ENCODE data around the gene VPS35L. TPM values are rescaled to one million over a fixed set of nuclear protein-coding genes. Genes with fewer than 3 reads are reported as not detected.

The VPS35L gene
- total RNA-seq, 1 experiment from 2014 or later: 11.7 TPM

DNA sequence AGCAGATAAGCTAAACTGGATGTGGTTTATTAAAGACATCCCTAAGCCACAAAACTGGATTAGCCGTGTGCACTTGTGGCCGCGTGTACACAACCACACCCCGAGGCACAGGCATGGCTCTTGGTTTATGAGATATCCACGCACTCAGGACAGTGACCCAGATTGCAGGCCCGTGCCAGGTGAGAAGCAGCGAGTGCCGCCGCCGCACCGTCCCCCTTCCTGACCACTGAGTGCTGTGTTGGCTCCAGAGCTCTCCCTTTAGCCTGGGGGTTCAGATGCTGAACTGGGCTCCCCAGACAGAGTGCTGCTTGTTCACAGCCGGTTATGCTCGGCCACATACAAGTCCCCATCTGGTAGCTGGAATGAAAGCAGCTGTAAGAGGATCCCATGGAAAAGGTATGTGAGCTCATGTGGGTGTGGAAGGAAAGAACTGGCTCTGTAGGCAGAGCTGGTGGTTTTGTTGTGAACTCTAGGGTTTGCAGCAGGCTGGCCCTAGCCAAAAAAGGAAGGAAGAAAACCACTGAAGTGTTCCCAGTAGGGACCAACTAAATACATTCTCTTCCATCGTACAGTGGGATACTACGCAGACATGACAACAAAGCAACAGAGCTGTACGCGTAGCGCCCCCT lies 133.0 kb downstream of the VPS35L start:
- no TSS peak for BruUV-seq (replicated peaks)
- Histone ChIP-seq H3K79me2 (ENCODE audit: low read depth) (no peaks in the 10 kb centered on the region), H3K4me1 (replicated peaks; ENCODE audit: insufficient read depth) (no peaks in the 10 kb centered on the region), H3K9me2 (ENCODE audit: insufficient read depth) (no peaks in the 10 kb centered on the region), H3K4me3 (no peak overlapping the region), H3K9me3 (ENCODE audit: insufficient read depth, low read depth) (peaks cover 4% of the 10 kb centered on the region; the same call in 1 of the 2 replicates), H3F3A (ENCODE audit: insufficient read depth, low read depth) (no peaks in the 10 kb centered on the region), H2AFZ (no peak overlapping the region), H3K4me2 (no peak overlapping the region), H3K27me3 (ENCODE audit: insufficient read depth, low read depth) (no peaks in the 10 kb centered on the region), H3K36me3 (ENCODE audit: low read depth) (no peaks in the 10 kb centered on the region), H3K27ac (no peak overlapping the region), H4K20me1 (ENCODE audit: insufficient read depth) (no peaks in the 10 kb centered on the region)
- no peak for DNase-seq
- POLR2A ChIA-PET (ENCODE audit: unreplicated experiment): interaction anchor here (0.6 to 0.7 kb wide), 2 partner anchors 91 to 114 kb away, joined by 5 to 9 read pairs; no protein-coding TSS in a partner anchor
- CTCF ChIA-PET: no interaction called here
- TF ChIP-seq, protein P1, sequence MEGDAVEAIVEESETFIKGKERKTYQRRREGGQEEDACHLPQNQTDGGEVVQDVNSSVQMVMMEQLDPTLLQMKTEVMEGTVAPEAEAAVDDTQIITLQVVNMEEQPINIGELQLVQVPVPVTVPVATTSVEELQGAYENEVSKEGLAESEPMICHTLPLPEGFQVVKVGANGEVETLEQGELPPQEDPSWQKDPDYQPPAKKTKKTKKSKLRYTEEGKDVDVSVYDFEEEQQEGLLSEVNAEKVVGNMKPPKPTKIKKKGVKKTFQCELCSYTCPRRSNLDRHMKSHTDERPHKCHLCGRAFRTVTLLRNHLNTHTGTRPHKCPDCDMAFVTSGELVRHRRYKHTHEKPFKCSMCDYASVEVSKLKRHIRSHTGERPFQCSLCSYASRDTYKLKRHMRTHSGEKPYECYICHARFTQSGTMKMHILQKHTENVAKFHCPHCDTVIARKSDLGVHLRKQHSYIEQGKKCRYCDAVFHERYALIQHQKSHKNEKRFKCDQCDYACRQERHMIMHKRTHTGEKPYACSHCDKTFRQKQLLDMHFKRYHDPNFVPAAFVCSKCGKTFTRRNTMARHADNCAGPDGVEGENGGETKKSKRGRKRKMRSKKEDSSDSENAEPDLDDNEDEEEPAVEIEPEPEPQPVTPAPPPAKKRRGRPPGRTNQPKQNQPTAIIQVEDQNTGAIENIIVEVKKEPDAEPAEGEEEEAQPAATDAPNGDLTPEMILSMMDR (conservative IDR thresholded peaks at IDR 0.05): no peak
- TF ChIP-seq EZH2 (IDR thresholded peaks at IDR 0.05; ENCODE audit: low read depth): no peak
- intact Hi-C loops (cut with micrococcal nuclease; ENCODE audit: unreplicated experiment): no loop called here

DNA sequence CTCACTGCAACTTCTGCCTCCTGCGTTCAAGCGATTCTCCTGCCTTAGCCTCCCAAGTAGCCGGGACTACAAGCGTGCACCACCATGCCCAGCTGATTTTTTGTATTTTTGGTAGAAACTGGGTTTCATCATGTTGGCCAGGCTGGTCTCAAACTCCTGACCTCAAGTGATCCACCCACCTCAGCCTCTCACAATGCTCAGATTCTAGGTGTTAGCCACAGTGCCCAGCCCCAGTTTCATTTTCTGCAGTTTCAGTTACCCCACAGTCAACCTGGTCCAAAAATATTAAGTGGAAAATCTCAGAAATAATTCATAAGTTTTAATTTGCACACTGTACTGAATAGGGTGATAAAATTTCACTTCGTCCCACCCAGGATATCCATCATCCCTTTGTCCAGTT lies 133.8 kb downstream of the VPS35L start:
- intact Hi-C loops (cut with micrococcal nuclease; ENCODE audit: unreplicated experiment): no loop called here
- Histone ChIP-seq H3K9me3 (ENCODE audit: insufficient read depth, low read depth) (peaks cover 4% of the 10 kb centered on the region; the same call in 1 of the 2 replicates), H3F3A (ENCODE audit: insufficient read depth, low read depth) (no peaks in the 10 kb centered on the region), H3K79me2 (ENCODE audit: low read depth) (no peaks in the 10 kb centered on the region), H2AFZ (no peak overlapping the region), H3K4me3 (no peak overlapping the region), H3K4me2 (no peak overlapping the region), H3K36me3 (ENCODE audit: low read depth) (no peaks in the 10 kb centered on the region), H3K4me1 (replicated peaks; ENCODE audit: insufficient read depth) (no peaks in the 10 kb centered on the region), H3K27me3 (ENCODE audit: insufficient read depth, low read depth) (no peaks in the 10 kb centered on the region), H3K27ac (no peak overlapping the region), H4K20me1 (ENCODE audit: insufficient read depth) (no peaks in the 10 kb centered on the region), H3K9me2 (ENCODE audit: insufficient read depth) (no peaks in the 10 kb centered on the region)
- ChIA-PET CTCF (no interaction called here), POLR2A (ENCODE audit: unreplicated experiment) (interaction anchor here (0.5 to 0.7 kb wide), 2 partner anchors 114 to 165 kb away, joined by 4 to 5 read pairs; no protein-coding TSS in a partner anchor)
- DNase-seq: no peak
- BruUV-seq (replicated peaks): no TSS peak
- TF ChIP-seq, protein P1 (conservative IDR thresholded peaks at IDR 0.05): no peak
- no peak for TF ChIP-seq EZH2 (IDR thresholded peaks at IDR 0.05; ENCODE audit: low read depth)

DNA sequence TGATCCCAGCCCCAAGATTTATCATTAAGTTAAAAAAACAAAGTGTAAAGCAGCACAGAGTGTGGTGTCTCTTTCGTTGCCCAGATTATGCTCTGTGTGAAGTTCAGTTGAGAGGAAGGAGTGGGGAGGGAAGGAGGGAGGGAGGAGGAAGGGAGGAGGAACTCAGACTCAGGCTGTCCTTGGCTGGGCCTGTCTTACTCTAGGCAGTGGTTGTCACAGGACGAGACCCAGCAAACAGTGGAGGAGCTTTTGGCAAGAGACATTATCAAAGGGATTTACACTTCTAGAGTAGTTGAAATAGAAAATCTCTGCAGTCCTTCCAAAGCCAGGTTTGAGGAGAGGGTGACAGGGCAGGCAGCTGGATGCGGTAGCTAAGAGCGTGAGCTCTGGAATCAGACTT lies 134.7 kb downstream of the VPS35L start:
- Histone ChIP-seq H3K4me2 (no peak overlapping the region), H3K27me3 (ENCODE audit: insufficient read depth, low read depth) (no peaks in the 10 kb centered on the region), H2AFZ (no peak overlapping the region), H3K27ac (no peak overlapping the region), H4K20me1 (ENCODE audit: insufficient read depth) (no peaks in the 10 kb centered on the region), H3K4me3 (no peak overlapping the region), H3K79me2 (ENCODE audit: low read depth) (no peaks in the 10 kb centered on the region), H3K4me1 (replicated peaks; ENCODE audit: insufficient read depth) (no peaks in the 10 kb centered on the region), H3K36me3 (ENCODE audit: low read depth) (no peaks in the 10 kb centered on the region), H3F3A (ENCODE audit: insufficient read depth, low read depth) (no peaks in the 10 kb centered on the region), H3K9me3 (ENCODE audit: insufficient read depth, low read depth) (peaks cover 2% of the 10 kb centered on the region; the same call in 1 of the 2 replicates), H3K9me2 (ENCODE audit: insufficient read depth) (no peaks in the 10 kb centered on the region)
- CTCF ChIA-PET: no interaction called here
- no peak for TF ChIP-seq EZH2 (IDR thresholded peaks at IDR 0.05; ENCODE audit: low read depth)
- TF ChIP-seq, protein P1 (conservative IDR thresholded peaks at IDR 0.05): no peak
- intact Hi-C loops (cut with micrococcal nuclease; ENCODE audit: unreplicated experiment): no loop called here
- DNase-seq: no peak
- BruUV-seq (replicated peaks): no TSS peak
- POLR2A ChIA-PET (ENCODE audit: unreplicated experiment): no interaction called here
